Measurements from ENCODE around the gene KERA.

KERA gene

DNA sequence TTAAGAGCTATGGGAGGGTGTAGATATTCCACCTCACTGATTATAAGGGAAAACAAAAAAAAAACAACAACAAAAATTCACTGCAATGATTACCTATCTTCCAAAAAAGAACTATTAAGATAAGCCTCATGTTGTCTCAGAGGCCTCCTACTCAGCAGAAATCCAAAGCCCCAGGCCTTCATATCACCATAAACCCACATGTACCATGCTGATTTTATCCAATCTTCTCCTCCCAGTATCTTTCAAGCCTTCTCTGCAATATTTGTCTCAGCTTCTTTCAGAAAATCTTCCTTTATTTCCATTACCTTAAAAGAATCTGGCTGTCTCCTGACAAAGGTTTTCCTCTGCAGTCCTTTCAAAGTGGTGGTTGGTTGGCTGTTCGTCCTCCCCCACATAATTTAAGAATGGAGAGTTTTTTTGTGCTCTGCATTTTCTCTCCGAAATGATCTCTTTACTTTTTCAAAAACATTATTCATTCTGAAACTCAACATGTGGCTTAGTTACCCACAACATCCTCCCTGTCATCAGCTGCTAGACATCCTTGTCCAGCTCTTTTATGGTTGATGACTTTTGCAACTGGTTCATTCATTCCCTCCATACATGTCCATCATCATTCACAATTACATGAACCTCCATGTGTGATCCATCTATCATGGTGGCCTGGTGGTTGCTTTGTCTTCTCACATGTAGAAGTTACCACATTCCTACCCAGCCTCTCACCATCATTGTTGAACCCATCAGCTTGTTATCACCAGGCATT, 50.1 kb downstream of the KERA start:
- DNase-seq = no peak

DNA sequence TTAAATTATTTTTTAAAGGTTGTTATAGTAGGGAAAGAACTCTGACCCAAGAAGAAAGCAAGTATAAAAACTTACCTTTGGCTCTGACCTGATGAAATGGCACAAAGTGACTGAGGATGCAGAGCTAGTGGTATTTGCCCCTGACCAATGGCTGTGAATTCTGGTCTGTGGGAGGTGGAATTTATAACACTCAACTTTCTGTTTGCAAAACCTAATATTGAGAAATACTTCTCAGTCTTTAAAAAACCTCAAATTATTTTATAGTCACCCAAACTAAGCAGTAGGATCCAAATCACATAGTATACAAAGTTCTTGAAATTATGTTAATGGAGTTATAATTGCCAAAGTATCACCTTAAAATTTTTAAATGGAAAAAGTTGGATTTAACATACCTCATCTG, 53.0 kb downstream of the KERA start, which contains the start of gene EPYC:
EPYC (minus strand) TSS at position 101 of the 400 bp plus-strand sequence. CDS start 2,407 bp downstream, outside the sequence.
- no peak for DNase-seq

DNA sequence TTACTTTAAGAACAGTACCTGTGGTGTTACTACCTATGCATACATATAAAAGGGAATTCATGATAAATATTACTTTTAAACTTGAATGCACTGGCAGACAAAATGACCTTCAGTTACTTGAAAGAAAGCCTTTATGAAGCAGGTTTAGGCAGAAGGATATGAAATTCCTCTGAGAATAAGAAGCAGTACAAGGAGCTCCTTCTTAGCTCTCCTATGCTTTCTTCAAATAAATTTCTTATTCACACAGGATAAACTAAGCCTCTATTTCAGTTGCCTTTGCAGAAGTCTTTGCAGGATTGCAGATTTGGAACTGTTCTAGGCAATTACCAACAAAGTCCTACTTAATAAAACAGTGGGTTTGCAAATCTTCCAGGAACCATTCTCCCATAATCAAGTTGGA, 54.1 kb downstream of the KERA start:
- DNase-seq = no peak

DNA sequence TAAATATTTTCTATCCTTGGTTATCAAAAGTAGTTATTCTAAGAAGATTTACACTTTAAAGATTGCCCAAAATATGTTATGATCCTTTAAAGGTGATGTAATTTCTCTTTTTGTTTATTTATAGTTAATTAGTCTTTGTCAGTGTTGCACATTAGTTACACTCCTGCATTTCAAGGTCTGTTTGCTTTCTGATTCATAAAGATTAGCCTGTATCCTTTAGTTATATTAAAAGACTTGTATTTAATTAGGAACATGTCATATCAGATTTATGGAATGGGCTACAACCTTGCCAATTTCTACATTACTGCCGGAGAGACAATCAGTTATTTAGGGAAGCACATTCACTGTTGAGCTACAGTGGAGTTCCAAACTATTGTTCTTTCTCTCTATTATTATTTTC, 56.5 kb downstream of the KERA start:
- DNase-seq = no peak
